Measurements from ENCODE around the gene CLMP.
A peak's percentile ranks its signal among the peaks of the same experiment; 100 is the strongest.

Gene CLMP

DNA sequence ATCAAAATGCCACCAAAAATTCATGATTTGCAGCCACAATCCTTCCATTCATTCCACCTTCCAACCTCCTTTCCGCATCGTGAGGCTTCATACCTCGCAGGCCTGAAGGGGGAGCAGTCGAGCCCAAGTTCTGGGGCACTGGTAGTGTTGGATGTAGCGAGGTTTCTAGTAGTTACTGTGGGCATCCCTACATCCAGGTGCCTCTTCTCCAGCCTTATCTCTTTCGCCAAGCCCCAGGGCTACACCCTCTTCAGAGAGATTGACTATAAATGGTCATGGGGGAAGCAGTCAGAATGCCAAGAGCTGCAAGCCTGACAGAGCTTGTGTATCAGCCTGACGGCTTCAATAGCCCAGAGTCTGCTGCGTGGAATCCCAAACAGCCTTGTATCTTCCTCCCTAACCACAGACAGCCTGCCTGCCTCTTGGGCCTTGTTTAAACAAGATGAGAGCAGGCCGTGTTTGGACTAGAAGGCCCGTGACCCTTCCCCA lies 28.9 kb downstream of the CLMP start:
- DNase-seq (ENCODE audit: low spot score) = no peak
- peak overlapping the region; percentile 24 for H3K27ac ChIP-seq
- ChIA-PET CTCF (interaction anchor here (0.8 to 1.7 kb wide), 2 partner anchors 81 kb away, joined by 4 to 6 read pairs; no protein-coding TSS in a partner anchor), POLR2A (ENCODE audit: low non-redundant PET) (no interaction called here)
- TF ChIP-seq, protein P1, sequence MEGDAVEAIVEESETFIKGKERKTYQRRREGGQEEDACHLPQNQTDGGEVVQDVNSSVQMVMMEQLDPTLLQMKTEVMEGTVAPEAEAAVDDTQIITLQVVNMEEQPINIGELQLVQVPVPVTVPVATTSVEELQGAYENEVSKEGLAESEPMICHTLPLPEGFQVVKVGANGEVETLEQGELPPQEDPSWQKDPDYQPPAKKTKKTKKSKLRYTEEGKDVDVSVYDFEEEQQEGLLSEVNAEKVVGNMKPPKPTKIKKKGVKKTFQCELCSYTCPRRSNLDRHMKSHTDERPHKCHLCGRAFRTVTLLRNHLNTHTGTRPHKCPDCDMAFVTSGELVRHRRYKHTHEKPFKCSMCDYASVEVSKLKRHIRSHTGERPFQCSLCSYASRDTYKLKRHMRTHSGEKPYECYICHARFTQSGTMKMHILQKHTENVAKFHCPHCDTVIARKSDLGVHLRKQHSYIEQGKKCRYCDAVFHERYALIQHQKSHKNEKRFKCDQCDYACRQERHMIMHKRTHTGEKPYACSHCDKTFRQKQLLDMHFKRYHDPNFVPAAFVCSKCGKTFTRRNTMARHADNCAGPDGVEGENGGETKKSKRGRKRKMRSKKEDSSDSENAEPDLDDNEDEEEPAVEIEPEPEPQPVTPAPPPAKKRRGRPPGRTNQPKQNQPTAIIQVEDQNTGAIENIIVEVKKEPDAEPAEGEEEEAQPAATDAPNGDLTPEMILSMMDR (conservative IDR thresholded peaks at IDR 0.05; ENCODE audit: low read depth) = no peak; the same call in 1 of the 2 replicates

DNA sequence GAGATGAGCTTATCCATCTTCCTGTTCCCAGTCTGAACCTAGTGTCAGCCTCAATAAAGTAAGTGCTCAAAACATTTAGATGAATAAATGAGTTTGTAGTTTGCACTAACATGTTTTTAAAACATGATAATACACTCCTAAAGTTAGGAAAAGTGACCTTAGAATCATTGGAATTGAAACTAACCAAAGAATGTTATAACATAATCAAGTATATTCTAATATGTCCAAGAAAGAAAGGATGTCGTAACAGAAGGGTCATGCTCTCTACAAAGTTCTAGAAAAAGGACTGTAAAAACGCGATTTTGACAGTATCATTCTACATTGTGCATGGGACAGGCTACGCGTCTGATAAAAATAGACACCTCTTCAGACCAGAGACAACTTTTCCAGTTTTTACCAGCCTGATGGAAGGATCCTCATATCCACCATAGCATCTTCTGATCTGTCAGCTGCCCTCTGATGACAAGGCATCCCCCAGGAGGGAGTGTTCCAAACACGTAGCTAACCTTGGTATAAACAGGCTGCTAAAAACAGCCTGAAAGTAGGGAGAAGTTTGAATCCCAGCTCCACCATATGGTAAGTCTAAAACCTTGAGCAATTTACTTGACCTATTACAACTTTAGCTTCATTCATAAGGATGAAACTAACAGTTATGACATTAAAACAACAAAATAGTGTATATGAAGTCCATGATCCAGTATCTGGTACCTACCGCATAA lies 30.2 kb downstream of the CLMP start:
- DNase-seq (ENCODE audit: low spot score) = no peak
- H3K27ac ChIP-seq = no peak overlapping the region
- ChIA-PET CTCF (interaction anchor here (0.6 to 1.7 kb wide), 2 partner anchors 82 to 111 kb away, joined by 5 to 6 read pairs; no protein-coding TSS in a partner anchor), POLR2A (ENCODE audit: low non-redundant PET) (no interaction called here)
- TF ChIP-seq, protein P1 (conservative IDR thresholded peaks at IDR 0.05; ENCODE audit: low read depth) = no peak

DNA sequence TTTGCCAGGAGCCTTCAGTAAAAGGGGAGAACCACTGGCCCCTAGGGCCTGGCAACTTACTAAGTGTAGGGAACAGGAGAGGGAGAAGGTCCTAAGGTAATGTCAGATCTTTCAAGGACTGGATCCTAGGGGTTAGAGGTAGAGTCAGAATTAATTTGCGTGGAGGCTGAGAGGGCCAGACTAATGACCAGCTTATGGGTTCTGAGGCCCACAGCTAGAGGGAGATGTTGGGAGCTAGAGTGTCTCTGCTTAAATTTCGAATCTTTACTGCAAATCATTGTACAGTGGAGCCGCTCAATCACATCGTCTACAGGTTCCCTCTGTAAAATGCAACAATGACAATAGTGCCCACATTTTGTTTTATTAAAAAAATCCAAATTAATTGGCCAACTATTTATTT lies 31.4 kb downstream of the CLMP start:
- TF ChIP-seq, protein P1 (conservative IDR thresholded peaks at IDR 0.05; ENCODE audit: low read depth) = no peak
- CTCF ChIA-PET = no interaction called here
- POLR2A ChIA-PET (ENCODE audit: low non-redundant PET) = no interaction called here
- DNase-seq (ENCODE audit: low spot score) = no peak
- no peak overlapping the region for H3K27ac ChIP-seq

DNA sequence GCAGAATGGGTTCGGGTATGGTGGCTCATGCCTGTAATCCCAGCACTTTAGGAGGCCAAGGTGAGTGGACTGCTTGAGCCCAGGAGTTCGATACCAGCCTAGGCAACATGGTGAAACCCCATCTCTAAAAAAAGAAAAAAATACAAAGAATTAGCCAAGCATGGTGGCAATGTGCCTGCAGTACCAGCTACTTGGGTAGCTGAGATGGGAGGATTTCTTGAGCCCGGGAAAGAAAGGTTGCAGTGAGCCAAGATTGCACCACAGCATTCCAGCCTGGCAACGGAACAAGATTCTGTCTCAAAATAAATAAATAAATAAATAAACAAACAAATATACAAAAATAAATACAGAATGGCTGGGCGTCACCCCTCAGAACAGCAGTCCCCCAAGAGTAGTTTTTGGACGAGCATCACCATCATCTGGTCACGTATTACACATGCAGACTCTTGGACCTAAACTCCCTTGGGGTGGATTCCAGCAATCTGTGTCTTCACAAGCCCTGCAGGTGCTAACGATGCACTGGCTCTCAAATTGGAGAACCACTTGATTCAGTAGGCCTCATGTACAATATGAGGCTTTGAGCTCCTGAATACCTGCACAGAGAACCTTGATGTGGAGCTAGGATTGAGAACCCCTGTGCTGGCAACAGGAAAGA lies 33.5 kb downstream of the CLMP start:
- DNase-seq (ENCODE audit: low spot score) = no peak
- CTCF ChIA-PET = interaction anchor here (1.1 kb wide), 1 partner anchor 10 kb away, joined by 4 read pairs; no protein-coding TSS in a partner anchor
- POLR2A ChIA-PET (ENCODE audit: low non-redundant PET) = no interaction called here
- H3K27ac ChIP-seq = no peak overlapping the region
- TF ChIP-seq, protein P1 (conservative IDR thresholded peaks at IDR 0.05; ENCODE audit: low read depth) = no peak

DNA sequence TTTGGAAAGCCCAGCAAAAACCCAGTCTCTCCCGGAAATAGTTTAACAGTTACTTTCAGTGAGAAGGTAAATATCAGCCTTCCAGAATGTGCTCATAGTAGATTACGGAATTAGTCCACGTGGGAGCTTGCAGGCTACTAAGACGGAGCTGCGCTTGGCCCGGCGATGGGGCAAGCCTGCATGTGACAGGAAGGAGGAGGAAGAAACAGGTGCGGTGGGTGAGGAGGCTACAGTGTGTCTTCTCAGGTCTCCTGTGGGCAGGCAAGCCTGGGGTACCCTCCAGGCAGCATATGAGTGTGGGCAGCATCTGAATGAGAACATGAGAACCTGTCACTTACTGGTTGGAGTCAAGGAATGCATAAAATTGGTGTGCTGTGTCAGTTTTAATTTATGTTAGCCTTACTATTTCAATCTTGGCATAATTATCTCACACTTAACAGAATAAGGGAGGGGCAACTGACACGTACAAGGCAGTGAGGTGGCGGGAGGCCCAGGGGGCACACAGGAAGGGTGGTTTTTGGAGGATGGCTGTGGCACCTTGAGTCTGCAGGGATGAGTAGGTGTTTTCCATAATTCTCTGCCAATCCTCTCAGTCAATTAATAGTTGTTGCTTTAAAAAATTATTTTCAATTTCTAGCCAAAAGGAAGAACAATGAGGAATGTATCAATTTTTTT lies 35.7 kb downstream of the CLMP start:
- no peak for DNase-seq (ENCODE audit: low spot score)
- TF ChIP-seq, protein P1 (conservative IDR thresholded peaks at IDR 0.05; ENCODE audit: low read depth) = no peak
- H3K27ac ChIP-seq = peak overlapping the region; percentile 28
- CTCF ChIA-PET = interaction anchor here (1.2 kb wide), 1 partner anchor 48 kb away, joined by 4 read pairs; no protein-coding TSS in a partner anchor
- POLR2A ChIA-PET (ENCODE audit: low non-redundant PET) = no interaction called here

All from RWPE1 (cell line).